ENCODE data around the gene CSHL1.

- TF ChIP-seq POLR2A (IDR thresholded peaks at IDR 0.05; ENCODE audit: low read length): no peak
- TF ChIP-seq JUN (IDR thresholded peaks at IDR 0.05): no peak
- TF ChIP-seq CHD2 (IDR thresholded peaks at IDR 0.05; ENCODE audit: low read length, partially characterized antibody): no peak
- TF ChIP-seq CTCF (IDR thresholded peaks at IDR 0.05): no peak
- no peak for TF ChIP-seq MYC (IDR thresholded peaks at IDR 0.05; ENCODE audit: borderline replicate concordance, low read length)
Measured at GRCh38 chr17:63939884-63940283, 28.8 kb upstream of the CSHL1 start.

Measured in A549 (cell line).